Tibial nerve (tissue), 4 donors: ENCODE measurements around the gene TNFRSF18. TPM values are rescaled to one million over a fixed set of nuclear protein-coding genes. Genes with fewer than 3 reads are reported as not detected.

Experiments used
- DNase-seq, 2 donors: peaks; one replicate each; pipeline ENCODE4 v3.0.0-alpha.2; 2019; ENCODE audit warnings: low spot score in 2 of 2
- H3K27ac ChIP-seq, 4 donors: fragments of 200-600 bp; sonication (generic) in 3 of 4; one replicate each; pipeline ENCODE4 v1.5.1; 2017 to 2019; ENCODE audit warnings: mild to moderate bottlenecking in 1 of 4
- H3K27me3 ChIP-seq, 2 donors: fragments of 200-600 bp; sonication (generic) in 1 of 2; one replicate each; pipeline versions ENCODE4 v1.5.1 to v1.6.0; 2017 to 2019
- H3K36me3 ChIP-seq, 3 donors: fragments of 200-600 bp; sonication (generic); one replicate each; pipeline ENCODE4 v1.5.1; 2018 to 2019
- H3K4me1 ChIP-seq, 4 donors: fragments of 200-600 bp; sonication (generic) in 3 of 4; one replicate each; pipeline ENCODE4 v1.5.1; 2017 to 2019
- H3K4me3 ChIP-seq, 4 donors: fragments of 200-600 bp; sonication (generic) in 3 of 4; one replicate each; pipeline ENCODE4 v1.5.1; 2017 to 2019; ENCODE audit warnings: mild to moderate bottlenecking in 1 of 4, moderate library complexity in 1 of 4
- H3K9me3 ChIP-seq, 4 donors: fragments of 200-600 bp; sonication (generic) in 3 of 4; one replicate each; pipeline ENCODE4 v1.5.1; 2017 to 2019
- EP300 ChIP-seq, 2 donors: sonication (generic); formaldehyde crosslinking; IDR thresholded peaks; one replicate each; pipeline ENCODE4 v1.6.1; 2017; ENCODE audit warnings: antibody characterized with exemption in 2 of 2, mild to moderate bottlenecking in 1 of 2
- POLR2A ChIP-seq, 2 donors: fragments of 450-650 bp; IDR thresholded peaks; one replicate each; pipeline ENCODE4 v1.6.1; 2017; ENCODE audit warnings: antibody characterized with exemption in 2 of 2, mild to moderate bottlenecking in 2 of 2, moderate library complexity in 2 of 2
- WGBS, 2 donors: methylation state at CpG; one replicate each; pipeline ENCODE4 v1.1.5; 2018; 5-methylcytosine and 5-hydroxymethylcytosine counted together
- total RNA-seq, 4 donors: library from RNA; depleted of rRNA; stranded (reverse); fragments of >200 nt; gene quantifications; one replicate each; pipeline ENCODE4 v1.1.0, GENCODE V29; 2016
- TF ChIP-seq, protein P1 (sequence below), 5 experiments: fragments of 200-600 bp in 3 of 5; fragments of 450-650 bp in 2 of 5; sonication (generic) in 3 of 5; IDR thresholded peaks; one replicate each; pipeline ENCODE4 v1.5.1; 2016 to 2019; ENCODE audit warnings: antibody characterized with exemption in 5 of 5, mild to moderate bottlenecking in 3 of 5, moderate library complexity in 2 of 5

The TNFRSF18 gene
- total RNA-seq, 4 donors from 2014 or later: 0.44 TPM; not detected in 3

- DNase-seq: no peak
- H3K4me1 ChIP-seq: peaks cover 0 to 40% (median 7%) of the 10 kb centered on the region in 4 donors
- TF ChIP-seq EP300 (IDR thresholded peaks at IDR 0.05): no peak
- H3K9me3 ChIP-seq: no peaks in the 10 kb centered on the region
- no peak overlapping the region for H3K4me3 ChIP-seq
- H3K27me3 ChIP-seq: peaks cover 0 to 86% of the 10 kb centered on the region in 2 donors
- WGBS, 2 donors: 73 to 85% methylated on average over 15 to 18 of the region's 23 CpGs
- H3K36me3 ChIP-seq: peaks cover 0 to 20% (median 0%) of the 10 kb centered on the region in 3 donors
- H3K27ac ChIP-seq: no peak overlapping the region
These were observed 36.9 kb upstream of the TNFRSF18 start for GRCh38 chr1:1243266-1243660.

DNA sequence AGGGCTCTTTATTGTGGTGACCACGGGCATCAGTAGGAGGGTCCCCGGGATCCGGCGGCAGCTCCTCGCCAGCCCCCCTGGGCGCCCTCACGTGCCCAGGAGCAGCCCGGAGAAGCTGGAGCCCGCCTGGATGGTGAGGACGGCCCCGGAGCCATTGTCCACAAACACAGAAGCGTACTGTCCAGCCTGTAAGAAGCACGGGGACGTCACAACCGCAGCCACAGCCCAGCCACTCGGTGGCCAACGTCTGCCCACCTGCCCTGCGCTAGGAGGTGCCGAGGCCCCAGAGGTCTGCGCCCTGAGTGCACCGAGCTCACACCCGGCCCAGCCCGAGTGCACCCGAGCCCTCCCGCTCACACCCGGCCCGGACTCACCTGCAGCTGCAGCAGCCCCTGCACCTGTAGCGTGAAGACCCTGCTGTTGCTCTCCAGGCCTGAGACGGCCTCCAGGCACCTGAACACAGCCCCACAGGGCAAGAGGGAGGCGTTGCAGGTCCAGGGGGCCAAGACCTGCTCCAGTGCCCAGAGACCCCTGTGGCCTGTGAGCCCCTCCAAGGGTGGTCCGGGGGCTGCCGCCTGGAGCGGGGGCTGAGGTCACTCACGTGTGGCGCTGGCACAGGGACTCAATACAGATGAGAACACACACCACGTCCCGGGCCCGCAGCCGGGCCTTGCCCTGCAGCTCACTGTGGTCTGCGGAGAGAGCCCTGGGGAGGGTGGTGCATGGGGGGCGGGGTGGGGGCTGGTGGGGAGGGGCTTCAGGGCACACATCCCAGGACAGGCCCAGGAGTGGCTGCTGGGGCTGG lies 36.3 kb upstream of the TNFRSF18 start:
- no peak overlapping the region for H3K27ac ChIP-seq
- peaks cover 0 to 90% of the 10 kb centered on the region in 2 donors for H3K27me3 ChIP-seq
- WGBS, 2 donors: 76 to 89% methylated on average over 23 to 37 of the region's 41 CpGs
- peaks cover 0 to 46% (median 10%) of the 10 kb centered on the region in 4 donors for H3K4me1 ChIP-seq
- no peak for DNase-seq
- peaks cover 0 to 20% (median 0%) of the 10 kb centered on the region in 3 donors for H3K36me3 ChIP-seq
- TF ChIP-seq EP300 (IDR thresholded peaks at IDR 0.05) (no peak), POLR2A (IDR thresholded peaks at IDR 0.05) (no peak)
- TF ChIP-seq, protein P1, sequence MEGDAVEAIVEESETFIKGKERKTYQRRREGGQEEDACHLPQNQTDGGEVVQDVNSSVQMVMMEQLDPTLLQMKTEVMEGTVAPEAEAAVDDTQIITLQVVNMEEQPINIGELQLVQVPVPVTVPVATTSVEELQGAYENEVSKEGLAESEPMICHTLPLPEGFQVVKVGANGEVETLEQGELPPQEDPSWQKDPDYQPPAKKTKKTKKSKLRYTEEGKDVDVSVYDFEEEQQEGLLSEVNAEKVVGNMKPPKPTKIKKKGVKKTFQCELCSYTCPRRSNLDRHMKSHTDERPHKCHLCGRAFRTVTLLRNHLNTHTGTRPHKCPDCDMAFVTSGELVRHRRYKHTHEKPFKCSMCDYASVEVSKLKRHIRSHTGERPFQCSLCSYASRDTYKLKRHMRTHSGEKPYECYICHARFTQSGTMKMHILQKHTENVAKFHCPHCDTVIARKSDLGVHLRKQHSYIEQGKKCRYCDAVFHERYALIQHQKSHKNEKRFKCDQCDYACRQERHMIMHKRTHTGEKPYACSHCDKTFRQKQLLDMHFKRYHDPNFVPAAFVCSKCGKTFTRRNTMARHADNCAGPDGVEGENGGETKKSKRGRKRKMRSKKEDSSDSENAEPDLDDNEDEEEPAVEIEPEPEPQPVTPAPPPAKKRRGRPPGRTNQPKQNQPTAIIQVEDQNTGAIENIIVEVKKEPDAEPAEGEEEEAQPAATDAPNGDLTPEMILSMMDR (IDR thresholded peaks at IDR 0.05): no peak
- H3K9me3 ChIP-seq: no peaks in the 10 kb centered on the region
- no peak overlapping the region for H3K4me3 ChIP-seq

DNA sequence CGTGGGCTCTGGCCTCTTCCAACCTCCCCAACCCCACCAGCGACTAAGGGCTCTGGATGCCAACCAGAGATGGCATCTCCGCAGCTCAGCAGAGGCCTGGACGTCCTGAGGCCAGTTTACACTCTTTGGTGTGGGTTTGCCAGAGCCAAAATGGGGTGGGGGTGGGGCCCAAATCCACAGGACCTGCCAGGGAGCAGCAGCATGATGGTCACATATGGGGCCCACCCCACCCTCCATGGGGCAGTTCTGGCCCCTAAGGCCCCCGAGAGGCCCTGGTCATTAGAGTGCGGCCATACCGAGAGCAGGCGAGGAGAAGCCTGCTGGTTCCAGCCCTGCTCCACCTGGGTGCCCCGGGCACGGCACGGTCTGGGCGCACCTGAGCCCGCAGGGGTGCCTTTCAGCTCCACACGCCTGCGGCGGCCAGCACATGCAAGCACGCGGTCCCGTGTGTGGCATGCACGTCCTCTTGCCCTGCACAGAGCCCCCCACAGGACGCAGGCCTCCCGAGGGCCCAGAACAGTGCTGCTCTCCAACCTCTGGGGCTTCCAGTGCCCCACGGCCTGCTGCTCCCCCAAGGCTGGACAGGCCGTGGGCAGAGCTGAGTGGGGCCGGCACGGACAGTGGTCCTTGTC lies 35.3 kb upstream of the TNFRSF18 start:
- Histone ChIP-seq H3K4me3 (no peak overlapping the region), H3K4me1 (peaks cover 0 to 50% (median 14%) of the 10 kb centered on the region in 4 donors), H3K9me3 (no peaks in the 10 kb centered on the region), H3K27me3 (peaks cover 0 to 89% of the 10 kb centered on the region in 2 donors), H3K27ac (no peak overlapping the region), H3K36me3 (peaks cover 0 to 20% (median 0%) of the 10 kb centered on the region in 3 donors)
- TF ChIP-seq EP300 (IDR thresholded peaks at IDR 0.05) (no peak), POLR2A (IDR thresholded peaks at IDR 0.05) (no peak)
- TF ChIP-seq, protein P1 (IDR thresholded peaks at IDR 0.05): no peak
- no peak for DNase-seq
- WGBS, 2 donors: 79 to 89% methylated on average over 16 of the region's 26 CpGs

DNA sequence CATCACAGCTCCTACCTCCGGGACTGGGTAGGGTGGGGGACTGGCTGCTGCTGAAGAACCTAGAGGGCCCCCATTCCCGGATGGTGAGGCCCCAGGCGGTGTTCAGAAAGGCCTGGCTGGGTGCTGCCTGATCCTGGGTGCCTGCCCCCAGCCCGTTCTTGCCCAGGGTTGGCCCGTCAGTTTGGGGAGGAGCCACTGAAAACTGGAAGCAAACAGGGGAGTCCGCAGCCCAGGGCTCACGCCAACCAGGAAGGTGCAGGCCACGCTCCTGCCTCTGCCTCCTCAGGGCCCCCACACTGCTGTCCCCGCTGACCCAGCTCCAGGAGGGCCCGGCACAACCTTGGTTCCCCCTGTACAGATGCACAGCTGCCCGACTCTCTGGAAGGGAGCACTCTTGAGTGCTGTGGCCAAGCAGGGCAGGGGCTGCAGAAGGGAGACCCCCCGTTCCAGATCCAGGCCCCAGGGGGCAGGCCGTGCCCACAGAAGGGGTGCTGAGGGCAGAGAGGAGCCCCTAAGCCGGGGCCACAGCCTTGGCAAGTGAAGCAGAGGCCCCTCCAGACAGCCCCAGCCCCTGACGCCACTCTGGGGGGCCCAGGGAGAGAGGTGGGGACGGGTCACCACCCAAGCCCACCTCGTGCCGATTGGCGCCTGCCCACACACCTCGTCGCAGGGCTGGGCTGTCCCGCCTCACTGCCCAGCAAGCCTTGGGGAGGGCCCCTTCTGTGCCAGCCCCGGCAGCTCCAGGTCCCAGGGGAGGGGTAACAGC lies 34.6 kb upstream of the TNFRSF18 start:
- Histone ChIP-seq H3K27me3 (peaks cover 0 to 85% of the 10 kb centered on the region in 2 donors), H3K27ac (no peak overlapping the region), H3K4me3 (no peak overlapping the region), H3K4me1 (peaks cover 0 to 46% (median 10%) of the 10 kb centered on the region in 4 donors), H3K36me3 (peaks cover 0 to 25% (median 0%) of the 10 kb centered on the region in 3 donors), H3K9me3 (no peaks in the 10 kb centered on the region)
- no peak for DNase-seq
- 49 to 72% methylated on average over 9 to 19 of the region's 23 CpGs for WGBS, 2 donors
- TF ChIP-seq EP300 (IDR thresholded peaks at IDR 0.05): no peak
- TF ChIP-seq, protein P1 (IDR thresholded peaks at IDR 0.05): no peak
- no peak for TF ChIP-seq POLR2A (IDR thresholded peaks at IDR 0.05)

GRCh38 chr1:1240348-1240732 lies 33.9 kb upstream of the TNFRSF18 start:
- peaks cover 0 to 31% (median 0%) of the 10 kb centered on the region in 3 donors for H3K36me3 ChIP-seq
- 17 to 57% methylated on average over 2 to 3 of the region's 11 CpGs for WGBS, 2 donors
- TF ChIP-seq, protein P1 (IDR thresholded peaks at IDR 0.05): no peak
- TF ChIP-seq POLR2A (IDR thresholded peaks at IDR 0.05) (no peak), EP300 (IDR thresholded peaks at IDR 0.05) (no peak)
- peaks cover 0 to 46% (median 9%) of the 10 kb centered on the region in 4 donors for H3K4me1 ChIP-seq
- no peaks in the 10 kb centered on the region for H3K9me3 ChIP-seq
- no peak overlapping the region for H3K4me3 ChIP-seq
- H3K27me3 ChIP-seq: peaks cover 0 to 78% of the 10 kb centered on the region in 2 donors
- no peak for DNase-seq
- H3K27ac ChIP-seq: no peak overlapping the region
